Measurements from ENCODE around the gene USP44. TPM values are rescaled to one million over a fixed set of nuclear protein-coding genes. Genes with fewer than 3 reads are reported as not detected.
"Not testable (repeated sequence)": the region's sequence is repeated elsewhere in the genome, so short reads cannot be mapped to it uniquely, and the experiment has no call there.

Gene USP44
- total RNA-seq, 1 donor from 2014 or later, result 3.9 TPM

DNA sequence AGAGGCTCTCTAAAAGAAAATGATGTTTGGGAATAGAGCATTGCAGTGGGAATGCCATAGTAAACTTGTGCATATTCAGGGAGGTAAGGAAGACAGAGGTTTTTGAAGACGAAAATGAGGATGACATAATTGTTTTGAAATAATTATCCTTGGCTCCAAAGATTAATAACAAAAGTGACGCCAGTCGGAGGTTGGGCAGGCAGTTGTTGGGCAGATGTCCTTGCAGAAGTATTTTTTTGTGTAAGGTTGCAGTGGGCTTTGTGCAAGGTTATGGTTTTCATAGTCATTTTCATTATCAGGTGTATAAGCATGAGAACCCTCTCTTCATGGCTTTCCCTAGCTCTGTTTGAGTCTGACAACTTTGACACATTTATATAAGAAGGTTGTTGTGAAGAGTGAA lies 42.0 kb downstream of the USP44 start:
- DNase-seq (ENCODE audit: low spot score), result no peak

DNA sequence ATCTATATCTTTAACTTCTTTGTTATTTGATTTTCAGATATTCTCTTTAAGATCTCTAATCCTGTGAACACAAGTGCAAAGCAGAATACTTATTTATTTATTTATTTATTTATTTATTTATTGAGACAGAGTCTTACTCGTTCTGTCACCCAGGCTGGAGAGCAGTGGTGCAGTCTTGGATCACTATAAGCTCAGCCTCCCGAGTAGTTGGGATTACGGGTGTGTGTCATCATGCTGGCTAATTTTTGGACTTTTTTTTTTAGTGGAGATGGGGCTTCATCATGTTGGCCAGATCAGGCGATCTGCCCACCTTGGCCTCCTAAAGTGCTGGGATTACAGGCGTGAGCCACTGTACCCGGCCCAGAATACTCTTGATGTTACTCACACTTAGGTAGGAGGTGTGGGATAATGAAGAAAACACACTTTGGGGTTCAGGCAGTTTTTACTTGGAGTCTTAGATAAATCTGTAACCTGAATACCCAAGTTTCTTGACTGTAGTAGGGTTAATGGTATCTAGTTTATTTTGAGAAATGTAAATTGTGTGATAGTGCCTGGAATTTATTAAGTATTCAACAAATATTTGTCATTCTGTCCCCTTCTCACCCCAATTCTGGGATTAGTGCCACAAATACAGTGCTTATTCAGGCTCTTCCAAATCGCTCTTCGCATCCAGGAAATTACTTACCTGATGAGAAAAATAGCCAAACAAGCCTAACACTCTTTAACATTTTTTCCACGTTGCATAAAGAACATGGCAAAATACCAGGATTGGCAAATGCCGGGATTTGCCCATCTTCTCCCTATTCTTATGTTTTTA lies 44.4 kb downstream of the USP44 start:
- no peak for DNase-seq (ENCODE audit: low spot score)

DNA sequence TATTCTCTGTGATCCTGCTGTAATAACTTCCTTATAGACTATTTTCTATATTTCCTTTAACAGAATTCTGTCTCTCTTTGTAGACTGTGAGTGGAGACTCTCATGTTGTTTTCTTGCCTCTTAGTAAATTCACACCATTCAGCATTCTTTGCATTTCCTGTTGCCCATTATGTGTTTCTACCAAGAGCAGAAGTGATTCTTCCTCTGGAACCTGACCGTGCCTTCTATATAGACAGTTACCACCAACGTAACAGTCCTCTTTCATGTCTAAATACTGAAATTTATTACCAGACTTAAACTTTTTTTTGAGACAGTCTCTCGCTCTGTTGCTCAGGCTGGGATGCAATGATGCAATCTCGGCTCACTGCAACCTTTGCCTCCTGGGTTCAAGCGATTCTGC lies 46.2 kb downstream of the USP44 start:
- no peak for DNase-seq (ENCODE audit: low spot score)

- DNase-seq (ENCODE audit: low spot score), result no peak
Observed at GRCh38 chr12:95504140-95504539, 47.1 kb downstream of the USP44 start.

- DNase-seq (ENCODE audit: low spot score), result no peak
Observed at GRCh38 chr12:95499772-95500171, 51.5 kb downstream of the USP44 start.

- no peak for DNase-seq (ENCODE audit: low spot score)
Observed at GRCh38 chr12:95498968-95499367, 52.3 kb downstream of the USP44 start.

DNA sequence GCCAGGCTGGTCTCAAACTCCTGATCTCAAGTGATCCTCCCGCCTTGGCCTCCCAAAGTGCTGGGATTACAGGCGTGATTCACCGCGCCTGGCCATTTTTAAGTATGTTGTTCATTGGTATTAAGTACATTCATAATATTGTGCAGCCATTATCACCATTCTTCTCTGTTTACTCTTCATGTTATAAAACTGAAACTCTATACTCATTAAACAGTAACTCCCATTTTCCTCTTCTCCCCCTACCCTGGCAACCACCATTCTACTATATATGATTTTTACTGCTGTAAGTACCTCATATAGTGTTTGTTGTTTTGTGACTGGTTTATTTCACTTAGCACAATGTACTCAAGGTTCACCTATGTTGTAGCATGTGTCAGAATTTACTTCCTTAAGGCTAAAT lies 54.2 kb downstream of the USP44 start:
- no peak for DNase-seq (ENCODE audit: low spot score)

- DNase-seq (ENCODE audit: low spot score), result no peak
Observed at GRCh38 chr12:95495433-95495832, 55.8 kb downstream of the USP44 start.

- DNase-seq (ENCODE audit: low spot score), result no peak
Observed at GRCh38 chr12:95494888-95495287, 56.4 kb downstream of the USP44 start.

GRCh38 chr12:95492462-95492861 lies 58.8 kb downstream of the USP44 start:
- DNase-seq (ENCODE audit: low spot score), result peak; percentile 7

DNA sequence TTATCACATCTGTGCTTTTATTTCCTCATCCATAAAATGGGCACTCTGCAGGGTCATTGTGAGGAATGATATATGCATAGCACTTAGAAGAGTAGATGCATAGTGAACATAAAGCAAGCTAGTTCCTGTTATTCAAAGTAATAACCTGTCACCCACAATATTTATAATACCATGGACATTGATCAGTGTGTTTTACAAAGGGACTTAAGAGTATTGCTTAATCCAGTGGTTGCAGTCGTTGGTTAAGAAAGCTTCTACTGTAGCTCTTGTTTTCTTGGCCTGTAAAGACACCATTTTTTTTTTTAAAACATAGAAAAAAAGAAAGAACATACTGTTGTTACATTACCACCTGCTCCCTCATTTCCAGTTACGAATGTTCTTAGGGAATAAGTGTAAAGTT lies 64.3 kb downstream of the USP44 start:
- no peak for DNase-seq (ENCODE audit: low spot score)

DNA sequence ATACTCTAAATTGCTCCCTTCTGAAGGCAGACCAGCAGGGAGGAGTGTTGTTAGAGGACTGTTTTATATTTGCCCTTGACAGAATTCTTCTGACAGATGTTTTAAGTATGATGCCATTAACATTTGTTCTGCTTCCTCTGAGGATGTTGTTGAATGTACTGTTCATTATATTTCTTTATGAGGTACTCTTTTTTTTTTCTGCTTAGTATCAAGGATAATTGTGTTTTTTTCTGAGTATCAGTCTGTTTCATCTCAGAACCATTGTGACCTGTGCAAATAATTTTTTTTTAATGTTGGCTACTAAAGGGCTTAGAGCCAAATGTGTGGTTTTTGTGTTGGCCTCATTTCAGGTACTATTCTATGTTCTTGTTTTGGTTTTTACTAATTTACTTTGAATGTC lies 66.8 kb downstream of the USP44 start:
- no peak for DNase-seq (ENCODE audit: low spot score)

GRCh38 chr12:95482564-95482963 lies 68.7 kb downstream of the USP44 start:
- not testable (repeated sequence) for DNase-seq (ENCODE audit: low spot score)

DNA sequence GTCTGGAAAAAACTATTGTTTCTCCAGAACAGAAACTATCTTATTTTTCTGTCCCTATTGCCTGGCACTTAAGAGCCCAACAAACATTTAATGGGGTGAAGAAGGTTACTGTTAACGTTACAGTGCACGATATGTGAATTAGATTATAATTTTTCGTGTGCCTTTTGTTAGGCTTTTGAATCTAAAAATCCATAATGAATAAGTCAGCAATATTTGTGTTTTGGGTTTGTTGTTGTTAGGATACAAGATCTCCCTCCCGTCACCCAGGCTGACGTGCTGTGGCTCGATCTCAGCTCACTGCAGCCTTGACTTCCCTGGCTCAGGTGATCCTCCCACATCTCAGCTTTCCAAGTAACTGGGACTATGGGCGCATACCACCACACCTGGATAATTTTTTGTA lies 69.4 kb downstream of the USP44 start:
- no peak for DNase-seq (ENCODE audit: low spot score)

GRCh38 chr12:95481072-95481471 lies 70.2 kb downstream of the USP44 start:
- DNase-seq (ENCODE audit: low spot score), result no peak

GRCh38 chr12:95480230-95480629 lies 71.0 kb downstream of the USP44 start:
- no peak for DNase-seq (ENCODE audit: low spot score)

GRCh38 chr12:95474660-95474958 lies 76.7 kb downstream of the USP44 start:
- DNase-seq (ENCODE audit: low spot score), result no peak

DNA sequence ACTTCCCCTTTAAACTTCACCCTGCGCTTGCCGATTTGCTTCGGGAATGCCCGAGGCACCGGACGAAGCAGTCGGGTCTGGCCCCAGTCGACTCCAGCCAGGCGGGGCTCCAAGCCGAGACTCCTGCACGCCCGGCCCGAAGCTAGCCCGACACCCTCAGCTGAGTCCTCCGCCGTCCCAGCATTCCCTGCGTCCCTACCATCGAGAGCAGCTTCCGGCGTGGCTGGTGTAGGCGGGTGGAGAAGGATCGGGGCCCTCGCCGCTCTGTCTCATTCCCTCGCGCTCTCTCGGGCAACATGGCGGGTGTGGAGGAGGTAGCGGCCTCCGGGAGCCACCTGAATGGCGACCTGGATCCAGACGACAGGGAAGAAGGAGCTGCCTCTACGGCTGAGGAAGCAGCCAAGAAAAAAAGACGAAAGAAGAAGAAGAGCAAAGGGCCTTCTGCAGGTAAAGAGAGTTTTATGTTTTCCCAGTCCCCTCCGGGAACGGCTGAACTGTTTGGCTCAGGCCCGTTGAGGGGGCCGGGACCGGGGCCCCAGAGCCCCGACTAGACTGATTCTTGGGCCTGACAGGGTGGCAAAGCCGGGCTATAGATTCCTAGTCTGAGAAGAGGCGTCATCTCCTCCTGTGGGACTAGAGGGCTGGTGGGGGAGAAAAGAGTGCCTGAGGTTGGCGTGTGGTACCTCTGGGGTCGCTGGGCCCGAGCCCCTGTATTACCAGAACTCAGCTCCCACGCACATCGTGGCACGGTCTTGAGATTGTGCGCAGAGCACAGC lies 77.2 kb downstream of the USP44 start, which contains the start of gene METAP2:
Gene METAP2 (plus strand): TSS at position 269 of the 776 bp plus-strand sequence. CDS start 28 bp downstream, at position 297.
- DNase-seq (ENCODE audit: low spot score), result peak; percentile 99

GRCh38 chr12:95473231-95473883 lies 77.9 kb downstream of the USP44 start:
- peak; percentile 71 for DNase-seq (ENCODE audit: low spot score)

DNA sequence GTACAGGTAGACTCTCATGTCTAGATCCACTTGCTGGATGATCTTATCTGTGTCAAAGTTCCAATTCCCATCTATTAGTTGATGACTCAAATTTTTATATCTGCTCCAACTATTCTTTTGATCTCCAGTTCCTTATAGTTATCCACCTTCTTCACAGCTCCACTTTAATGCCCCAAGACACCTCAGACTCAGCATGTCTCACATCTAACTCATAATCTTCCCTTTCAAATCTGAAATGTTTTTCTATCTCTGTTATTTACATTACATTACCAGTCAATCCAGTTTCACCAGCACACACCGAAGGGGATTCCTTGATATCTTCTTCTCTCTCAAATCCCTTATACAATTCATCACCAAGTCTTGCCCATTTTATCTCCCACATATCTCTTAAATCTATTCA lies 81.0 kb downstream of the USP44 start:
- DNase-seq (ENCODE audit: low spot score), result no peak

Measured in umbilical cord (tissue), 2 donors.